Uterus (tissue), 4 donors: ENCODE data around the gene TAS1R2. TPM values are rescaled to one million over a fixed set of nuclear protein-coding genes. Genes with fewer than 3 reads are reported as not detected.

Experiments
- DNase-seq, 2 donors: peaks; one replicate each; pipeline ENCODE4 v3.0.0-alpha.2; 2019 to 2020
- H3K27ac ChIP-seq, 2 donors: fragments of 200-600 bp; sonication (generic); 1 replicate in 1 of 2; 2 replicates in 1 of 2; pipeline ENCODE4 v1.5.1; 2016 to 2018
- H3K27me3 ChIP-seq, 2 donors: fragments of 200-600 bp; sonication (generic); one replicate each; pipeline ENCODE4 v1.5.1; 2018 to 2019; ENCODE audit warnings: control low read depth in 1 of 2
- H3K36me3 ChIP-seq, 2 donors: fragments of 200-600 bp; sonication (generic); one replicate each; pipeline ENCODE4 v1.5.1; 2019; ENCODE audit warnings: control low read depth in 1 of 2
- H3K4me1 ChIP-seq, 2 donors: fragments of 200-600 bp; sonication (generic); one replicate each; pipeline ENCODE4 v1.5.1; 2018 to 2019; ENCODE audit warnings: control low read depth in 1 of 2
- H3K4me3 ChIP-seq, 2 donors: fragments of 200-600 bp; sonication (generic); 1 replicate in 1 of 2; 2 replicates in 1 of 2; pipeline ENCODE4 v1.5.1; 2018 to 2019; ENCODE audit warnings: mild to moderate bottlenecking in 1 of 2
- H3K9me3 ChIP-seq, 2 donors: fragments of 200-600 bp; sonication (generic); one replicate each; pipeline ENCODE4 v1.5.1; 2019; ENCODE audit warnings: control low read depth in 1 of 2
- CTCF ChIP-seq, 4 experiments: fragments of 200-600 bp in 2 of 4; fragments of 450-650 bp in 2 of 4; sonication (generic) in 2 of 4; IDR thresholded peaks; one replicate each; pipeline ENCODE4 v1.5.1; 2016 to 2019; ENCODE audit warnings: antibody characterized with exemption in 4 of 4, mild to moderate bottlenecking in 2 of 4, moderate library complexity in 1 of 4
- POLR2A ChIP-seq, 2 donors: fragments of 450-650 bp; IDR thresholded peaks; one replicate each; pipeline ENCODE4 v1.6.1; 2016; ENCODE audit warnings: antibody characterized with exemption in 2 of 2, mild to moderate bottlenecking in 1 of 2, moderate library complexity in 1 of 2
- intact Hi-C: fragments of 100-400 bp; cut with DNase I; formaldehyde crosslinking; loops from one replicate; pipeline ENCODE4 v1.15.1; 2023; ENCODE audit warnings: low total_unique reads
- total RNA-seq, 4 donors: library from RNA; depleted of rRNA in 3 of 4; stranded (reverse); fragments of >200 nt in 3 of 4; gene quantifications; one replicate each; pipeline versions ENCODE4 v1.1.0 to v1.2.4, GENCODE V29; 2014 to 2023
- donor health status: DM: yes; HTN: yes; CAD: no.

Gene TAS1R2
- total RNA-seq, 4 donors from 2014 or later, result 0.27 TPM; not detected in 3

- no peaks in the 10 kb centered on the region for H3K9me3 ChIP-seq
Observed at GRCh38 chr1:18861590-18861989, 2.1 kb upstream of the TAS1R2 start.

GRCh38 chr1:18861082-18861481 is 1.6 kb upstream of the TAS1R2 start:
- Histone ChIP-seq H3K4me1 (no peaks in the 10 kb centered on the region), H3K9me3 (no peaks in the 10 kb centered on the region), H3K27ac (no peak overlapping the region), H3K4me3 (no peak overlapping the region), H3K36me3 (no peaks in the 10 kb centered on the region), H3K27me3 (no peaks in the 10 kb centered on the region)
- intact Hi-C loops, result no loop called here
- TF ChIP-seq CTCF (IDR thresholded peaks at IDR 0.05) (no peak), POLR2A (IDR thresholded peaks at IDR 0.05) (no peak)
- DNase-seq, result no peak

More at GRCh38 chr1:18861590-18861989, 2.1 kb upstream of the TAS1R2 start:
- TF ChIP-seq POLR2A (IDR thresholded peaks at IDR 0.05) (no peak), CTCF (IDR thresholded peaks at IDR 0.05) (no peak)
- Histone ChIP-seq H3K27ac (no peak overlapping the region), H3K4me3 (no peak overlapping the region), H3K4me1 (no peaks in the 10 kb centered on the region), H3K36me3 (no peaks in the 10 kb centered on the region), H3K27me3 (no peaks in the 10 kb centered on the region)
- intact Hi-C loops, result no loop called here
- DNase-seq, result no peak

- H3K27ac ChIP-seq, result no peak overlapping the region
- no peak for DNase-seq
- intact Hi-C loops, result no loop called here
- TF ChIP-seq POLR2A (IDR thresholded peaks at IDR 0.05), result no peak
- TF ChIP-seq CTCF (IDR thresholded peaks at IDR 0.05), result no peak
- no peaks in the 10 kb centered on the region for H3K9me3 ChIP-seq
- no peaks in the 10 kb centered on the region for H3K4me1 ChIP-seq
- no peak overlapping the region for H3K4me3 ChIP-seq
- no peaks in the 10 kb centered on the region for H3K36me3 ChIP-seq
- H3K27me3 ChIP-seq, result no peaks in the 10 kb centered on the region
Observed at GRCh38 chr1:18858070-18858688, 1.3 kb downstream of the TAS1R2 start.

- no peaks in the 10 kb centered on the region for H3K36me3 ChIP-seq
- H3K27ac ChIP-seq, result no peak overlapping the region
- no peaks in the 10 kb centered on the region for H3K4me1 ChIP-seq
- H3K4me3 ChIP-seq, result no peak overlapping the region
- no peaks in the 10 kb centered on the region for H3K27me3 ChIP-seq
- DNase-seq, result no peak
- no peaks in the 10 kb centered on the region for H3K9me3 ChIP-seq
- no peak for TF ChIP-seq POLR2A (IDR thresholded peaks at IDR 0.05)
- no peak for TF ChIP-seq CTCF (IDR thresholded peaks at IDR 0.05)
- intact Hi-C loops, result no loop called here
Observed at GRCh38 chr1:18856435-18856834, 3.0 kb downstream of the TAS1R2 start.

- intact Hi-C loops, result no loop called here
- TF ChIP-seq POLR2A (IDR thresholded peaks at IDR 0.05) (no peak), CTCF (IDR thresholded peaks at IDR 0.05) (no peak)
- no peaks in the 10 kb centered on the region for H3K4me1 ChIP-seq
- H3K27me3 ChIP-seq, result no peaks in the 10 kb centered on the region
- no peak overlapping the region for H3K27ac ChIP-seq
- H3K9me3 ChIP-seq, result no peaks in the 10 kb centered on the region
- no peak overlapping the region for H3K4me3 ChIP-seq
- DNase-seq, result no peak
- no peaks in the 10 kb centered on the region for H3K36me3 ChIP-seq
Observed at GRCh38 chr1:18855573-18855972, 3.9 kb downstream of the TAS1R2 start.
